Measurements from ENCODE around the gene RFTN1.

RFTN1 gene

GRCh38 chr3:16272588-16272987 is 240.9 kb downstream of the RFTN1 start:
- DNase-seq (ENCODE audit: low read depth), result no peak

DNA sequence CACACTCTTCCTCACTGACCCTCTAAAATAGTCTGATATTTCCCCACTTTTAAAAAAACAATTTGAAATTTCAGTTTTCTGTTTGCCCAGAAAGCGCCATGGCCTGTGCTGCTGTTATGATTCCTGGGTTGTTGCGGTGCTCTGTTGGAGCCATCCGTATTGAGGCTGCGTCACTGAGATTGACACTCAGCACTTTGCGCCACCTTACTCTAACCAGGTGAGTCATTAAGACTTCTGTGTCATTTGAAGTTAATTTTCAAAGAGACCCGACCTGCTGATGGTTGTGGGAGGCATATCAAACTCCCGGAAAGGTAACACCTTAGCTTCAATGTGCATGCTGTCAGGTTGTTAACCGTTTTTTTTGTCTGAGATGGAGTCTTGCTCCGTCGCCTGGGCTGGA is 242.6 kb downstream of the RFTN1 start:
- DNase-seq (ENCODE audit: low read depth), result no peak

DNA sequence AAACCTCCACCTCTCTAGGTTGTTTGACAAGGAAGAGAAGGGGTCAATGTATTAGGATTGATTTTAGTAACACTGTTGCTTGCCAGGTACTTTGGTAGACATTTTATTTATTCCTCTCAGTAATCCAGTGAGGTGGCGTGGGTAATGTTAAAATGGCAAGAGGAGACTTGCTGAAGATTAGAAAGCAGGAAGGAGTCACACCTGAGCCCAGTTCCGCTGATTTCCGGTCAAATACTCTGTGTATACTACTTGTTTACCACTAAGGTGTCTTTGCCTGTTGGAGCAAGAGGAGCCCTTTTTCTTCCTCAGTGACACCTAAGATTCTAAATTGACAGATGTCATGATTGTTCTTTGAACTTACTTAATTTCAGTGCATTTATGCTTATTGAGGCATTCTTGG is 246.8 kb downstream of the RFTN1 start:
- DNase-seq (ENCODE audit: low read depth), result no peak

Measured in activated T-cell treated with anti-CD3 and anti-CD28 coated beads for 24 hours (primary cell).